Fibroblast of mammary gland (primary cell): ENCODE results near the gene CELF3.
"Not testable (repeated sequence)": the region's sequence is repeated elsewhere in the genome, so short reads cannot be mapped to it uniquely, and the experiment has no call there.

ENCODE experiments used
- DNase-seq: peaks from one replicate; pipeline ENCODE4 v3.0.0-alpha.2; 2010; ENCODE audit warnings: low read depth
- H3K4me3 ChIP-seq: 2 replicates; pipeline ENCODE4 v1.5.1; 2011; ENCODE audit warnings: low read depth, mild to moderate bottlenecking, low read length, moderate library complexity; ENCODE audit not compliant: control insufficient read depth
- TF ChIP-seq, protein P1 (sequence below): conservative IDR thresholded peaks from 2 replicates; pipeline ENCODE4 v1.5.1; 2011; ENCODE audit warnings: low read depth, low read length, inconsistent platforms; ENCODE audit not compliant: control insufficient read depth, insufficient read depth

Gene CELF3

DNA sequence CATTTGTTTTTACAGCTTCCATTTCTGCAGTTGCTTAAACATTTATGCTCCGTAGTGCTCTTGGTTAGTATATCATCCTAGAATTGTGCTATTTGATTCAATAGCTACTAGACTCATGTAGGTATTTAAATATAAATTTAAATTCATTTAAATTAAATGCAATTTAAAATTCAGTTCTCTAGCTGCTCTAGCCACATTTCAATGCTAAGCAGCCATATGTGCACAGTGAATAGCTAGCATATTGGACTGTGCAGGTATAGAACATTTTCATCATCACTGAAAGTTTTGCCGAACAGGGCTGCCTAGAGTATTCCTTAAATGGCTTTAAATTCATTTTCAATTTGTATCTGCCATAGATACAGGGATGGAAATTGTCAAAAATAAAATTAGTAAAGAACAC, 32.5 kb downstream of the CELF3 start:
- no peak overlapping the region for H3K4me3 ChIP-seq
- TF ChIP-seq, protein P1, sequence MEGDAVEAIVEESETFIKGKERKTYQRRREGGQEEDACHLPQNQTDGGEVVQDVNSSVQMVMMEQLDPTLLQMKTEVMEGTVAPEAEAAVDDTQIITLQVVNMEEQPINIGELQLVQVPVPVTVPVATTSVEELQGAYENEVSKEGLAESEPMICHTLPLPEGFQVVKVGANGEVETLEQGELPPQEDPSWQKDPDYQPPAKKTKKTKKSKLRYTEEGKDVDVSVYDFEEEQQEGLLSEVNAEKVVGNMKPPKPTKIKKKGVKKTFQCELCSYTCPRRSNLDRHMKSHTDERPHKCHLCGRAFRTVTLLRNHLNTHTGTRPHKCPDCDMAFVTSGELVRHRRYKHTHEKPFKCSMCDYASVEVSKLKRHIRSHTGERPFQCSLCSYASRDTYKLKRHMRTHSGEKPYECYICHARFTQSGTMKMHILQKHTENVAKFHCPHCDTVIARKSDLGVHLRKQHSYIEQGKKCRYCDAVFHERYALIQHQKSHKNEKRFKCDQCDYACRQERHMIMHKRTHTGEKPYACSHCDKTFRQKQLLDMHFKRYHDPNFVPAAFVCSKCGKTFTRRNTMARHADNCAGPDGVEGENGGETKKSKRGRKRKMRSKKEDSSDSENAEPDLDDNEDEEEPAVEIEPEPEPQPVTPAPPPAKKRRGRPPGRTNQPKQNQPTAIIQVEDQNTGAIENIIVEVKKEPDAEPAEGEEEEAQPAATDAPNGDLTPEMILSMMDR: no peak
- DNase-seq: no peak

DNA sequence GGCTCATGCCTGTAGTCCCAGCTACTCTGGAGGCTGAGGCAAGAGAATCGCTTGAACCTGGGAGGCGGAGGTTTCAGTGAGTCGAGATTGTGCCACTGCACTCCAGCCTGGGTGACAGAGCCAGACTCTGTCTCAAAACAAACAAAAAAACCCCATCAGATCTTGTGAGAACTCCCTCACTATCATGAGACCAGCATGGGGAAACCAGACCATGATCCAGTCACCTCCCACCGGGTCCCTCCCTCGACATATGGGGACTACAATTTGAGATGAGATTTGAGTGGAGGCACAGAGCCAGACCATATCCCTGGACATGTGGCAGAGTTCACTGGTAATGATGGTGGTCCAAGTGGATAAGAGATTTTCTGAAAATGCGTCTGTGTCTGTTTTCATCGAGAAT, 33.7 kb downstream of the CELF3 start:
- not testable (repeated sequence) for H3K4me3 ChIP-seq, DNase-seq

DNA sequence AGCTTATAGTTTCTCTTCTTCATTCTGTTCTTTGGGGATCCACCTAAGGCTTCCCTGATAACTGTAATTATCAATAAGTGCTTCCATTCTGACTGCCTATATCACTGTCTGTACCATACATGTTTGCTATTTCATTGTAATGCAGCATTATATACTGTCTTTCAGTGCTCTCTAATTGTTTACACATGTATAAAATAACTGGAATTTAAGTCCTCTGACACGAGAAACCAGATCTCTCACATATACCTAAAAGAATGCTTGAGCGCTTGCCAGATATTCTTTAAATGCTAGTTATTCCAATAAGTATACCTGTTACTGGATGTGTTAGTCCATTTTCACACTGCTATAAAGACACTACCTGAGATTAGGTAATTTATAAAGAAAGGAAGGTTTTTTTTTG, 34.7 kb downstream of the CELF3 start:
- H3K4me3 ChIP-seq: no peak overlapping the region
- TF ChIP-seq, protein P1: no peak
- no peak for DNase-seq

DNA sequence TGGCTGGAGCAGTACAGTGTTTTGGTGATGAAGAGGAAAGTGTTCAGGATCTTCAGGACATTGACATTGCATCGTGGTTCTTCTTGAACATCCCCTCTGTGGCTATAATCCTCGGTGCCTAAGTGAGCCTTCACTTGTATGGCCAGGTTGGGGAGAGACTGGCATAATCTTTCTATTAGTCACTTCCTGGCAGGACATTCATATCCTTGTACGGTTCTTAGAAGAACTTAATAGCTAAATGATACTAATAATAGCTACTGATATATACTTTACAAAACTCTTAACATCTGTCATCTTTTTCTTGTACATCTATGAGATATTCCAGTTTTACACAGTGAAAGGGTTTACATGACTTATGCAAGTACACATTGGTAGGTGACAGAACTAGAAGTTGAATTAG, 35.8 kb downstream of the CELF3 start:
- peak; percentile 75 for DNase-seq
- TF ChIP-seq, protein P1: no peak
- no peak overlapping the region for H3K4me3 ChIP-seq

DNA sequence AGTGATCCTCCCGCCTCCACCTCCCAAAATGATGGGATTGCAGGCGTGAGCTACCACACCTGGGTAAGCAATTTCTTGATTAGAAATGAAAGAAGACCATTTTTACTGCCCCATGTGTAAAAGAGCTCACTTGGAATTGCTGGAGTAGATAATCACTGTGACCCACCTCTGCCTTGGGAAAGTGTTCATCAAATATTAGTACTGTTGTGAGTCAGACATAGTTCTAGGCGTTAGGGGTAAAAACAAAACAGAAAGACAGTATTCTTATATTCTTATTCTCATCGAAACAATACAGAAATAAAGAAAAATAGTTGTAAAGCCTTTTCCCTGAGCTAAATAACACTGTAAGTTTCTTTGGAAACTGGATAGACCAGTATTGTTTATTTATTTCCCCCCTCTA, 36.2 kb downstream of the CELF3 start:
- TF ChIP-seq, protein P1: no peak
- peak; percentile 28 for DNase-seq
- no peak overlapping the region for H3K4me3 ChIP-seq

DNA sequence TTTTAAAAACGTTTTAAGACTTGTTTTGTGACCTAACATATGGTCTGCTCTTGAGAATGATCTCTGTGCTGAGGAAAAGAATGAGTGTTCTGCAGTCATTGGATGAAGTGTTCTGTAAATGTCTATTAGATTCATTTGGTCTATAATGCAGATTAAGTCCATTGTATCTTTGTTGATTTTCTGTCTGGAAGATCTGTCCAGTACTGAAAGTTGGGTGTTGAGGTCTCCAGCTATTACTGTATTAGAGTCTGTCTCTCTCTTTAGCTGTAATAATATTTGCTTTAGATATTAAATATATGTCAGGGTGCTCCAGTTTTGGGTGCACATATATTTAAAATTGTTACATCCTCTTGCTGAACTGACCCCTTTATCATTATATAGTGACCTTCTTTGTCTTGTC, 43.2 kb downstream of the CELF3 start:
- no peak for DNase-seq
- no peak overlapping the region for H3K4me3 ChIP-seq
- TF ChIP-seq, protein P1: no peak

DNA sequence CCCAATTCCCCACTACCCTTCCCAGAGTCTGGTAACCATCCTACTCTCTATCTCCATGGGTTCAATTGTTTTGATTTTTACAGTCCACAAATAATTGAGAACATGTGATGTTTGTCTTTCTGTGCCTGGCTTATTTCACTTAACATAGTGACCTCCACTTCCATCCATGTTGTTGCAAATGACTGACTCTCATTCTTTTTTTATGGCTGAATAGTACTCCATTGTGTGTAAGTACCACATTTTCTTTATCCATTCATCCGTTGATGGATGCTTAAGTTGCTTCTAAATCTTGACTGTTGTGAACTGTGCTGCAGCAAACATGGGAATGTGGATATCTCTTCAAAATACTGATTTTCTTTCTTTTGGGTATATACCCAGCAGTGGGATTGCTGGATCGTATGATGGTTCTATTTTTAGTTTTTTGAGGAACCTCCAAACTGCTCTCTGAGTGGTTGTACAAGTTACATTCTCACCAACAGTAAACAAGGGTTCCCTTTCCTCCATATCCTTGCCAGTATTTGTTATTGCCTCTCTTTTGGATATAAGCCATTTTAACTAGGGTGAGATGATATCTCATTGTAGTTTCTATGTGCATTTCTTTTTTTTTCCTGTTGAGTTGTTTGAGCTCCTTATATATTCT, 46.4 kb downstream of the CELF3 start:
- not testable (repeated sequence) for DNase-seq, H3K4me3 ChIP-seq

DNA sequence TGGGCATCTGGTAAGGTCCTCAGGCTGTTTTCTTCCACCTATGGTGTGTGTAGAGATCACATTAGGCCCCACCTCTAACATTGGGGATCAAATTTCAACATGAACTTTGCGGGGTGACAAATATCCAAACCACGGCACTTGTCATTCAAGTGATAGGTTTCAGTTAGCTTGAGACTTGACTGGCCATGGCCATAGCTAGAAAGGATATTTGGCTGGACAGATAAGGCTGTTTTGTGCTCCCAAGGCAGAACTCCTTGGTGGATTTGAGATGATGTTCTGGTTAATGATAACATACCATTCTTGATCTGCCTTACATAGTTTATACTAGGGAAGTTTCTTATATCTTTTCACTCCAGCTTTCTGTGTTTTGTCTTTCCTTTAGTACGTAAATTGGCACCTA, 48.5 kb downstream of the CELF3 start:
- TF ChIP-seq, protein P1: no peak
- no peak overlapping the region for H3K4me3 ChIP-seq
- DNase-seq: no peak
